HG03025 (cell line): ENCODE measurements around the gene ELF5.

Experiments
- ATAC-seq: cut with Tn5 transposase; IDR thresholded peaks from one replicate; pipeline ENCODE4 v1.9.1; 2021; ENCODE audit warnings: mild to moderate bottlenecking, moderate library complexity; ENCODE audit not compliant: unreplicated experiment, low FRiP score

The ELF5 gene

GRCh38 chr11:34493926-34494595 lies 19.5 kb downstream of the ELF5 start:
- ATAC-seq, result no peak

- no peak for ATAC-seq
These were observed 20.1 kb downstream of the ELF5 start for GRCh38 chr11:34493468-34493867.

- no peak for ATAC-seq
These were observed 20.7 kb downstream of the ELF5 start for GRCh38 chr11:34492806-34493414.

- ATAC-seq, result no peak
These were observed 23.3 kb downstream of the ELF5 start for GRCh38 chr11:34490304-34490703.

GRCh38 chr11:34488855-34489557 lies 24.6 kb downstream of the ELF5 start:
- ATAC-seq, result no peak

- ATAC-seq, result no peak
These were observed 26.2 kb downstream of the ELF5 start for GRCh38 chr11:34487430-34487829.

- no peak for ATAC-seq
These were observed 30.3 kb downstream of the ELF5 start for GRCh38 chr11:34483106-34483874.

GRCh38 chr11:34481307-34481706 lies 32.3 kb downstream of the ELF5 start:
- no peak for ATAC-seq

GRCh38 chr11:34480314-34480713 lies 33.3 kb downstream of the ELF5 start:
- ATAC-seq, result no peak

- ATAC-seq, result no peak
These were observed 34.5 kb downstream of the ELF5 start for GRCh38 chr11:34478845-34479663.

- no peak for ATAC-seq
These were observed 36.7 kb downstream of the ELF5 start for GRCh38 chr11:34476849-34477248.

GRCh38 chr11:34475656-34476055 lies 37.9 kb downstream of the ELF5 start:
- no peak for ATAC-seq

GRCh38 chr11:34473603-34474169 lies 39.9 kb downstream of the ELF5 start:
- no peak for ATAC-seq

- no peak for ATAC-seq
These were observed 45.3 kb downstream of the ELF5 start for GRCh38 chr11:34468209-34468841.

GRCh38 chr11:34466802-34467488 lies 46.6 kb downstream of the ELF5 start:
- no peak for ATAC-seq

GRCh38 chr11:34464591-34465051 lies 49.0 kb downstream of the ELF5 start:
- ATAC-seq, result no peak

- ATAC-seq, result no peak
These were observed 52.4 kb downstream of the ELF5 start for GRCh38 chr11:34461215-34461614.

- no peak for ATAC-seq
These were observed 53.3 kb downstream of the ELF5 start for GRCh38 chr11:34460278-34460677.
